Activated CD4-positive, alpha-beta T cell treated with anti-CD3 and anti-CD28 coated beads, Interleukin-2, amount 10 ng/mL, durations not matched to agents 7 days and 5 days (primary cell): ENCODE results near the gene LDB1. TPM values are rescaled to one million over a fixed set of nuclear protein-coding genes. Genes with fewer than 3 reads are reported as not detected.

Source experiments
- CTCF ChIA-PET: fragments of 350-600 bp; sonication (Branson Sonifier 250); formaldehyde crosslinking; loops from one replicate; lab custom pipeline; 2021; ENCODE audit warnings: antibody characterized with exemption; lab: Charles Lee
- POLR2A ChIA-PET: fragments of 350-600 bp; sonication (Branson Sonifier 250); formaldehyde crosslinking; loops from one replicate; lab custom pipeline; 2021; ENCODE audit warnings: antibody characterized with exemption; lab: Charles Lee
- DNase-seq: peaks from one replicate; pipeline ENCODE4 v3.0.0-alpha.2; 2020
- H3K27ac Mint-ChIP-seq: one replicate; pipeline ENCODE4 v1.8.0; 2021; ENCODE audit warnings: mild to moderate bottlenecking, moderate library complexity, mixed read lengths
- H3K27me3 Mint-ChIP-seq: one replicate; pipeline ENCODE4 v1.8.0; 2021; ENCODE audit warnings: mixed read lengths
- H3K36me3 Mint-ChIP-seq: one replicate; pipeline ENCODE4 v1.8.0; 2021; ENCODE audit warnings: low read depth, mixed read lengths
- H3K4me1 Mint-ChIP-seq: one replicate; pipeline ENCODE4 v1.8.0; 2021; ENCODE audit warnings: mixed read lengths
- H3K4me3 Mint-ChIP-seq: one replicate; pipeline ENCODE4 v1.8.0; 2021; ENCODE audit warnings: mild to moderate bottlenecking, moderate library complexity, mixed read lengths
- H3K9me3 Mint-ChIP-seq: one replicate; pipeline ENCODE4 v1.8.0; 2021; ENCODE audit warnings: mixed read lengths
- total RNA-seq, 2 experiments: library from RNA; stranded (reverse); gene quantifications; one replicate each; pipeline ENCODE4 v1.2.3, GENCODE V29; 2021

The LDB1 gene
- total RNA-seq, 2 experiments from 2014 or later, result 96.2 to 105 TPM

- Mint-ChIP-seq H3K9me3 (no peaks in the 10 kb centered on the region), H3K27ac (peak overlapping the region; percentile 94), H3K4me3 (peak overlapping the region; percentile 76), H3K36me3 (peaks cover 10% of the 10 kb centered on the region), H3K27me3 (no peaks in the 10 kb centered on the region), H3K4me1 (peaks cover 69% of the 10 kb centered on the region)
- CTCF ChIA-PET, result interaction anchor here (0.6 to 1.0 kb wide), 2 partner anchors 11 to 647 kb away, joined by 3 to 4 read pairs; no protein-coding TSS in a partner anchor
- DNase-seq, result no peak
- POLR2A ChIA-PET, result interaction anchor here (0.5 kb wide), 1 partner anchor 287 kb away, joined by 3 read pairs; no protein-coding TSS in a partner anchor
Observed at GRCh38 chr10:102116656-102117055, 3.5 kb downstream of the LDB1 start.

DNA sequence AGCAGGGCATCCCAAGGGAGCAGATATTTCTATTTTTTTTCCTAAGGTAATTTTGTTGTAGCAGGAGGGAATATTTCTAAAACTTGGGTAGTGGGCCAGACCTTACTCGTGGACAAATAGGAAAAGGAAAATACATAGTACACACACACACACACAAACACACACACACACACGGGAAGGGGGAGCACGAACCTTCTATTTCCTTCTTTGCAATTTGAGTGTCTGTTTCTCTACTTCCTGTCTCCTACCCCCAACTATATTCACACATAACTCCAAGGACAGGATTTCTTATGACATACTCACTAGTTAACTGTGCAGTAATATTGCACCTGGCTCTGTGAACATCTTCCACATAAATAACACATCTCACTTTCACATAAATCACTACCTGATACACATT lies 4.4 kb downstream of the LDB1 start:
- no peaks in the 10 kb centered on the region for H3K27me3 Mint-ChIP-seq
- peak overlapping the region; percentile 76 for H3K4me3 Mint-ChIP-seq
- CTCF ChIA-PET, result interaction anchor here (1.6 to 4.8 kb wide), 2 partner anchors 11 to 43 kb away, joined by 5 to 17 read pairs; no protein-coding TSS in a partner anchor
- peak overlapping the region; percentile 94 for H3K27ac Mint-ChIP-seq
- no peak for DNase-seq
- POLR2A ChIA-PET, result no interaction called here
- H3K9me3 Mint-ChIP-seq, result no peaks in the 10 kb centered on the region
- peaks cover 64% of the 10 kb centered on the region for H3K4me1 Mint-ChIP-seq
- peaks cover 13% of the 10 kb centered on the region for H3K36me3 Mint-ChIP-seq

DNA sequence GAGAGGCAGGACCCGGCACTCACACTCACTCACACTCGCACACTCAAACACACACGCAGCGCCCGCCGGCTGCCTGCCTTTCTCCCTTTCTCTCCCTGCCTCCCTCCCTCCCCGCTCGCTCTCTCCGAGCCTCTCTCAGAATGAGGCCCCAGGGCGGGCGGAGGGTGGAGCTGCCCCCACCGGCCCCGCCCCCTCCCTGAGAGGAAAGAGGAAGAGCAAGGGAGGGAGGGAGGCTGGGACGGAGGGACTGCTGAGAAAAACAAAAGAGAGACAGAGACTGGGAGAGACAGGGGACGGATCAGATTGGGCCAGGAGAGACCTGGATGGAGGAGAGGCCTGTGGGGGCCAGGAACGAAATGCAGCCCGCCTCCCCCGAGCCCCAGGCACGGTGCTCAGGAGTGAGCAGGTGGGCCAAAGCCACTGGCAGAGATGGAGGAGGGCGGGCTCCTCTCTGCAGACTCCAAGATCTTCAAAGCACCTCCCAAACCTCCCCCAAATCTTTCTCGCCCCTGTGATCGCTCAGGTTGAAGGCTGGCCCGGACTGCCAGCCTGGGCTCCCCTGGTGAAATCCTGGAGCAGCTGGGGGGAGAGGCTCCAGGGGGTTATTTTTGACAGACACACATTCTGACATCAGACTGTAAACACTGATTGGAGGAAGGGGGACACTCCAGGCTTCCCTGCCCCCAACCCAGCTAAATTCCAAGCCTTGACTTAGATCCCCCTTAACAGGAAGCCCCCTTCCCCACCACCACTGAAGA lies 5.1 kb downstream of the LDB1 start:
- H3K9me3 Mint-ChIP-seq, result no peaks in the 10 kb centered on the region
- CTCF ChIA-PET, result interaction anchor here (0.9 to 4.8 kb wide), 4 partner anchors 10 to 42 kb away, joined by 3 to 17 read pairs (median 9); no protein-coding TSS in a partner anchor
- POLR2A ChIA-PET, result interaction anchor here (0.6 kb wide), 1 partner anchor 23 kb away, joined by 4 read pairs; no protein-coding TSS in a partner anchor
- H3K27ac Mint-ChIP-seq, result peak overlapping the region; percentile 94
- DNase-seq, result peak; percentile 90
- no peaks in the 10 kb centered on the region for H3K27me3 Mint-ChIP-seq
- peak overlapping the region; percentile 76 for H3K4me3 Mint-ChIP-seq
- H3K4me1 Mint-ChIP-seq, result peaks cover 63% of the 10 kb centered on the region
- H3K36me3 Mint-ChIP-seq, result peaks cover 20% of the 10 kb centered on the region

DNA sequence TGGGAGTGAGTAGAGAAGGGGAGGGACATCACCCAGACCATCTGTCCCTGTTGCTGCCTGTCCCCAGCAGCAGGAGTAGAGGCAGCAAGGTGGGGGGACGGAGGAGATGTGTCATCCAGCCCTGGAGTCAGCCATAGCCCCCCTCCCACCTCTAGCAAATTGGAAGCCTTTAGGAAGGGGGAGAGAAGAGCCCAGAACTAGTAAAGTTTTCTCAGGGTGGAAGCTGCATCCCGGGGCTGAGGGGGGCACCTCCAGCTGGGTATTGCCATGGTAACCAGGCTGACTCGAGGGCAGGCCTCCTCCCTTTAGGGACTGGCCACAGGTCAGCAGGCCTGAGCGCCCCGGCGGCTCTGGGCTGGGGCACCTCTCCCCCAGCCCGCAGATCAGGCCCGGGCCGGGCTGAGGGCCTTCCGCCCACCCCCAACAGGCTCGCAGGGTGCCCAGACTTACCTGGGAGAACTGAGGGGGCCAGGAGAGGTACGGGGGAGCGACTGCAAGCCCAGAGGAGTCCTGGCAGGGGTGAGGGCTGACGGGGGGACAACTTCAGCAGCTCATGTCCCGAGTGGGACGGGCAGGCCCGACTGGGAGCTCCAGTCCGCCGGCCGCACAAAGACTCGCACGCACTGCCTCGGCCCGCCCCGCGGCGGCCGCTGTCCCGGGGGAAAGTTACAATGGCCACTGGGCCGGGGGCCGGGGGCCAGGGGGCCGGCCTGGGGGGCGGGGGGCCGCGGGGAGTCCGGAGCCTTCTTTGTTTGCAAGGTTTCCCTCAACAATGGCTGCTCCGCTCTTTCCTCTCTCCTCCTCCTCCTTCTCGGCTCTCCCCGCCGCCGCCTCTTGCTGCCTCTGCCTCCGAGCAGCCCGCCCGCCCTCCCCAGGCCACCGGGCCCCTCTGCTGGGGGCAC lies 6.0 kb downstream of the LDB1 start:
- Mint-ChIP-seq H3K9me3 (no peaks in the 10 kb centered on the region), H3K4me3 (peak overlapping the region; percentile 76), H3K4me1 (peaks cover 61% of the 10 kb centered on the region), H3K36me3 (peaks cover 28% of the 10 kb centered on the region), H3K27ac (peak overlapping the region; percentile 94), H3K27me3 (no peaks in the 10 kb centered on the region)
- ChIA-PET POLR2A (no interaction called here), CTCF (interaction anchor here (0.6 to 4.8 kb wide), 7 partner anchors 9 to 187 kb away, joined by 3 to 17 read pairs (median 6); no protein-coding TSS in a partner anchor)
- DNase-seq, result peak; percentile 14

DNA sequence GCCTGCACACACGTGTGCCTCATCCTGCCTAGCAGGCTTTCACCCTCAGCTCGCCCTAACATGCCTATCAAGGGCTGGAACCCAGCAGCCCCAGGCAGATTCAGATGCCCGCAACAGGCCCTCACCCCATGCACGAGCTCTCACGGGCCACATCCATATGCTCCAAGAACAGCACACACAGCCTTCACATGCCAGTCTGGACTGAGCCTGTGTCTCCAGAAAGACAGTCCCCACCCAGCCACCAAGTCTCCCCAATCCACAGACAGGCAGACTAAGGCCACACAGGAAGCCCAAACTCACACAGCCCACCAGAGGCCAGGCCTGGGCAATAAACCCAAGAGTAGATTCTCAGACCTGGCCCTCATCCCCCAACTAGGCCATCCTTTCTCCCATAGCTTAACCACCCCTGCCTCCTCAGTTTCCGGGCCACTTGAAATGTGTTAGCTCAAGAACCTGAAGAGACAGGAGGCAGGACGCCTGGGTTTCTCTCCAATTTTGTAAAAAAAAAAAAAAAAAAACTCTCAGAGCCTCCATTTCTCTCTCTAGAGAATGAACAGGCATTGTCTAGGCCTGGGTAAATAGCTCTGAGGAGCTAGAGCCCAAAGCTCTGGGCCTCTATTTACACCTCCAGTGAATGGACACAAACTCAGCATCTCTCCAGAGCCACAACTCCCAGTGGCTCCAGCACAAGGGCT lies 6.8 kb downstream of the LDB1 start:
- peaks cover 35% of the 10 kb centered on the region for H3K36me3 Mint-ChIP-seq
- H3K4me3 Mint-ChIP-seq, result peak overlapping the region; percentile 76
- POLR2A ChIA-PET, result interaction anchor here (0.6 to 1.0 kb wide), 2 partner anchors 11 to 45 kb away, joined by 3 read pairs; no protein-coding TSS in a partner anchor
- CTCF ChIA-PET, result interaction anchor here (0.5 to 4.8 kb wide), 9 partner anchors 11 to 287 kb away, joined by 3 to 17 read pairs (median 4); no protein-coding TSS in a partner anchor
- peak overlapping the region; percentile 78 for H3K27ac Mint-ChIP-seq
- peaks cover 54% of the 10 kb centered on the region for H3K4me1 Mint-ChIP-seq
- H3K9me3 Mint-ChIP-seq, result no peaks in the 10 kb centered on the region
- peak; percentile 33 for DNase-seq
- no peaks in the 10 kb centered on the region for H3K27me3 Mint-ChIP-seq

- Mint-ChIP-seq H3K4me1 (peaks cover 43% of the 10 kb centered on the region), H3K4me3 (no peak overlapping the region), H3K27ac (no peak overlapping the region), H3K36me3 (peaks cover 38% of the 10 kb centered on the region), H3K27me3 (no peaks in the 10 kb centered on the region), H3K9me3 (no peaks in the 10 kb centered on the region)
- ChIA-PET POLR2A (interaction anchor here (1.0 kb wide), 1 partner anchor 44 kb away, joined by 3 read pairs; no protein-coding TSS in a partner anchor), CTCF (interaction anchor here (0.6 to 4.8 kb wide), 6 partner anchors 9 to 1158 kb away, joined by 3 to 17 read pairs (median 8); no protein-coding TSS in a partner anchor)
- DNase-seq, result no peak
Observed at GRCh38 chr10:102112210-102112817, 7.9 kb downstream of the LDB1 start.

GRCh38 chr10:102111276-102111675 lies 8.9 kb downstream of the LDB1 start:
- no peak for DNase-seq
- no peak overlapping the region for H3K4me3 Mint-ChIP-seq
- H3K27ac Mint-ChIP-seq, result no peak overlapping the region

DNA sequence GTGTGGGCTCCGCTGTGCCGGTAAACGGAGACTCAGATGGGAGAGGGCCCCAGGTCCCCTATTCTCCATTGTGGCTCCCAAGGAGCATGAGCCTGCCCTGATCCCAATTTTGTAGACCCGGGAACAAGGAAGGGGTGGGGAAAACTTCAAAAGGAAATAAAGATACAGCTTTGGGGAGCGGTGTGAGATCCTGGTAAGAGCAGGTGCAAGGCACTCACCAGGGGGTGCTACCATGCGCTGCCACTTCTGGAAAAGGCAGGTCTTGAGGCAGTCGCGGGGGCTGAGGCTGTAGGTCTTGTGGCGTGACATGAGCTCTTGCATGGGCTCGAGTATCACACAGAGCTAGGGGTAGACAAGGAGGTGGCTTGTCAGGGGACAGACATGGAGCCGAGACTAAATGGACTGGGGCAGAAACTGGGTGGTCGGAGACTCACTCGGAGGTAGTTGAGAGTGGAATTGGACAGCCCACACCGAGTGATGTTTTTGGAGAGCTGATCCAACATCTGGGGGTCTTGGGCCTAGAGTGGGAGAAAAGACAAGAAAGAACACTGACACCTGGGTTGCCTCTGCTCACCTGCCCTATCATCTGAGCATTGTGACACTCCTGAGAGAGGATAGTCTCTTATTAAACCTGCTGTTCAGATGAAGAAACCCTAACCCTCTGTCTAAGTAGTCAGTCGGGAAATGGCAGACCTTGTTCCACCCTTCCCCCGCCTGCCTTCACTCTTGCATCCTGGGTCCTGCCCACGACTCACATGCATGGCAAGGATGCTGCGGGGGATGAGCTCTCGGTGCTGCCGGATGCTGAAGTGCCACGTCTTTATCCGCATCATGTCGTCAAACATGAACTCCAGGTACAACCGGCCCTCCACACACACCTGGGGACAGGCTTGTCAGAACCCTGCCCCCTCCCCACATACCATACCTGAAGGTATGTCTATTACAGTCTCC lies 10.7 kb downstream of the LDB1 start:
- no peak for DNase-seq
- CTCF ChIA-PET, result interaction anchor here (0.9 to 1.3 kb wide), 5 partner anchors 9 to 272 kb away, joined by 3 to 7 read pairs (median 3); no protein-coding TSS in a partner anchor
- peak overlapping the region; percentile 27 for H3K27ac Mint-ChIP-seq

More at GRCh38 chr10:102111276-102111675, 8.9 kb downstream of the LDB1 start:
- Mint-ChIP-seq H3K9me3 (no peaks in the 10 kb centered on the region), H3K27me3 (no peaks in the 10 kb centered on the region), H3K4me1 (peaks cover 33% of the 10 kb centered on the region), H3K36me3 (peaks cover 38% of the 10 kb centered on the region)
- ChIA-PET POLR2A (no interaction called here), CTCF (interaction anchor here (0.8 to 4.8 kb wide), 6 partner anchors 8 to 43 kb away, joined by 3 to 17 read pairs (median 5); no protein-coding TSS in a partner anchor)

DNA sequence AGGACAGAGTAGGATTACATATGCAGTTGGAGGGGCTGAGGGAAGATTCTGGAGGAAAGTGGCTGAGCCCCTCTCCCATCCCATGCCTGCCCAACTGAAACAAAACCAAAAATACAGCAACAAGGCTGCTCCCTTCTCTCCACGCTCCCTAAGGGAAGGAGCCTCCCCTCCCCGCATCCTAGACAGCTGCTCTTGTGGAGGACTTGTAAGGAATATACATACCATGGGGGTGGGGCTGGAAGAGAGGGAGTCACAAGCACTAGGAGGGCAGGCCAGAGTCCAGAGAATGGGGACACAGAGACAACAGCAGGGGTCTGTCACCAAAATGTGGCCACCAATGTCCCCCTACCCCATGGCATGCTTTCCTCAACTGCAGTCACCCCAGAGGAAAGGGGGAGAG lies 13.2 kb downstream of the LDB1 start:
- Mint-ChIP-seq H3K4me1 (peaks cover 25% of the 10 kb centered on the region), H3K4me3 (no peak overlapping the region), H3K27me3 (no peaks in the 10 kb centered on the region), H3K9me3 (no peaks in the 10 kb centered on the region), H3K36me3 (peaks cover 37% of the 10 kb centered on the region), H3K27ac (no peak overlapping the region)
- no peak for DNase-seq
- POLR2A ChIA-PET, result interaction anchor here (0.5 kb wide), 1 partner anchor 17 kb away, joined by 6 read pairs; no protein-coding TSS in a partner anchor
- CTCF ChIA-PET, result interaction anchor here (0.6 kb wide), 1 partner anchor 271 kb away, joined by 3 read pairs; no protein-coding TSS in a partner anchor

More for the DNA sequence above, 10.7 kb downstream of the LDB1 start:
- peaks cover 34% of the 10 kb centered on the region for H3K4me1 Mint-ChIP-seq
- POLR2A ChIA-PET, result no interaction called here
- H3K4me3 Mint-ChIP-seq, result no peak overlapping the region
- peaks cover 44% of the 10 kb centered on the region for H3K36me3 Mint-ChIP-seq
- H3K27me3 Mint-ChIP-seq, result no peaks in the 10 kb centered on the region
- H3K9me3 Mint-ChIP-seq, result no peaks in the 10 kb centered on the region

GRCh38 chr10:102102421-102102820 lies 17.7 kb downstream of the LDB1 start:
- no peak overlapping the region for H3K4me3 Mint-ChIP-seq
- no peaks in the 10 kb centered on the region for H3K9me3 Mint-ChIP-seq
- H3K27me3 Mint-ChIP-seq, result no peaks in the 10 kb centered on the region
- no peak for DNase-seq
- no peak overlapping the region for H3K27ac Mint-ChIP-seq
- H3K4me1 Mint-ChIP-seq, result peaks cover 20% of the 10 kb centered on the region
- ChIA-PET CTCF (interaction anchor here (0.9 to 1.8 kb wide), 5 partner anchors 8 to 36 kb away, joined by 3 to 9 read pairs (median 4); no protein-coding TSS in a partner anchor), POLR2A (interaction anchor here (0.5 kb wide), 1 partner anchor 11 kb away, joined by 3 read pairs; no protein-coding TSS in a partner anchor)
- H3K36me3 Mint-ChIP-seq, result peaks cover 11% of the 10 kb centered on the region
